Endothelial cell of umbilical vein (primary cell): ENCODE measurements around the gene DNAJC21. TPM values are rescaled to one million over a fixed set of nuclear protein-coding genes. Genes with fewer than 3 reads are reported as not detected.

Source experiments
- BruUV-seq: library from RNA; stranded (reverse); fragments of 400-500 nt; replicated peaks from 2 replicates; lab custom pipeline; 2021; lab: Mats Ljungman, UMichigan
- CTCF ChIA-PET: fragments of 300-600, 350-600 bp; sonication (Branson Sonifier 250); formaldehyde crosslinking; loops from one replicate; lab custom pipeline; 2021; ENCODE audit warnings: antibody characterized with exemption, inconsistent platforms; lab: Charles Lee
- POLR2A ChIA-PET: fragments of 300-600, 350-600 bp; sonication (Branson Sonifier 250); formaldehyde crosslinking; loops from one replicate; lab custom pipeline; 2021; ENCODE audit warnings: antibody characterized with exemption, inconsistent platforms; lab: Charles Lee
- DNase-seq: peaks from one replicate; pipeline ENCODE4 v3.0.0-alpha.2; 2011; ENCODE audit warnings: low read depth, low spot score
- FAIRE-seq: peaks from 2 replicates; lab custom pipeline; 2011; peaks lifted over from hg19 to GRCh38; lab: Jason Lieb, UNC
- H2AFZ ChIP-seq: 2 replicates; pipeline ENCODE4 v1.6.0; 2012; ENCODE audit warnings: low read depth, low read length, control low read depth, inconsistent platforms
- H3K27ac ChIP-seq: 2 replicates; pipeline ENCODE4 v1.5.1; 2011; ENCODE audit warnings: low read depth, mild to moderate bottlenecking, control low read depth, low read length, moderate library complexity; ENCODE audit not compliant: insufficient read depth
- H3K27me3 ChIP-seq, 2 experiments: 2 replicates each; pipeline versions ENCODE4 v1.6.0 to v1.6.1; 2011; ENCODE audit warnings: low read length in 2 of 2, mixed read lengths in 1 of 2; ENCODE audit not compliant: control insufficient read depth in 2 of 2, insufficient read depth in 2 of 2
- H3K36me3 ChIP-seq, 2 experiments: 2 replicates in 1 of 2; 3 replicates in 1 of 2; pipeline ENCODE4 v1.5.1; 2011; ENCODE audit warnings: low read length in 2 of 2, mild to moderate bottlenecking in 1 of 2, moderate library complexity in 1 of 2; ENCODE audit not compliant: control insufficient read depth in 2 of 2, insufficient read depth in 2 of 2; ENCODE audit errors: extremely low read depth in 1 of 2
- H3K4me1 ChIP-seq: 3 replicates; pipeline ENCODE4 v1.5.1; 2011; ENCODE audit warnings: mild to moderate bottlenecking, low read length; ENCODE audit not compliant: control insufficient read depth, insufficient read depth; ENCODE audit errors: extremely low read depth
- H3K4me2 ChIP-seq: 2 replicates; pipeline ENCODE4 v1.6.1; 2011; ENCODE audit warnings: low read length, control low read depth, mixed read lengths; ENCODE audit not compliant: insufficient read depth
- H3K4me3 ChIP-seq, 3 experiments: fragments of 200-600 bp in 1 of 3; sonication (generic), shearing (Covaris generic) in 1 of 3; replicated peaks in 1 of 3; 2 replicates each; pipeline ENCODE4 v1.5.1; 2011 to 2016; ENCODE audit warnings: control low read depth in 3 of 3, low read length in 3 of 3, mild to moderate bottlenecking in 2 of 3, inconsistent platforms in 1 of 3, low read depth in 1 of 3, moderate library complexity in 1 of 3; ENCODE audit not compliant: insufficient read depth in 1 of 3
- H3K79me2 ChIP-seq: 2 replicates; pipeline ENCODE4 v1.6.0; 2012; ENCODE audit warnings: low read length, inconsistent platforms; ENCODE audit not compliant: control insufficient read depth, insufficient read depth
- H3K9ac ChIP-seq: replicated peaks from 2 replicates; pipeline ENCODE3; 2011; ENCODE audit warnings: low read length, control low read depth; ENCODE audit not compliant: insufficient read depth; ENCODE audit errors: extremely low read depth
- H3K9me1 ChIP-seq: replicated peaks from 3 replicates; pipeline ENCODE4 v1.6.0; 2011; ENCODE audit warnings: mild to moderate bottlenecking, low read length; ENCODE audit not compliant: control insufficient read depth, insufficient read depth; ENCODE audit errors: extremely low read depth
- H3K9me3 ChIP-seq: replicated peaks from 2 replicates; pipeline ENCODE4 v1.5.1; 2012; ENCODE audit warnings: low read length, inconsistent platforms; ENCODE audit not compliant: control insufficient read depth, insufficient read depth
- H4K20me1 ChIP-seq: replicated peaks from 2 replicates; pipeline ENCODE3; 2011; ENCODE audit warnings: mild to moderate bottlenecking, low read length; ENCODE audit not compliant: control insufficient read depth, insufficient read depth; ENCODE audit errors: extremely low read depth
- EZH2 ChIP-seq: IDR thresholded peaks from 2 replicates; pipeline ENCODE4 v1.6.1; 2012; ENCODE audit warnings: borderline replicate concordance, low read depth, mild to moderate bottlenecking, moderate library complexity, low read length, inconsistent platforms; ENCODE audit not compliant: severe bottlenecking
- FOS ChIP-seq: IDR thresholded peaks from 2 replicates; pipeline ENCODE4 v1.6.1; 2011; ENCODE audit warnings: mild to moderate bottlenecking, low read length, moderate library complexity, borderline replicate concordance; ENCODE audit not compliant: insufficient read depth
- GATA2 ChIP-seq: IDR thresholded peaks from 2 replicates; pipeline ENCODE4 v1.7.0; 2011; ENCODE audit warnings: low read depth, mild to moderate bottlenecking, moderate library complexity, mixed read lengths, low read length; ENCODE audit not compliant: insufficient read length, insufficient read depth
- JUN ChIP-seq: IDR thresholded peaks from 2 replicates; pipeline ENCODE4 v1.6.1; 2011; ENCODE audit warnings: borderline replicate concordance, low read depth; ENCODE audit not compliant: insufficient read length, insufficient read depth
- MYC ChIP-seq: IDR thresholded peaks from one replicate; pipeline ENCODE4 v1.6.1; 2011; ENCODE audit warnings: mild to moderate bottlenecking, low read depth, low read length
- POLR2A ChIP-seq: IDR thresholded peaks from 2 replicates; pipeline ENCODE4 v1.6.1; 2012; ENCODE audit warnings: low read depth, mild to moderate bottlenecking, control low read depth, low read length
- POLR2AphosphoS5 ChIP-seq: IDR thresholded peaks from 2 replicates; pipeline ENCODE4 v1.6.1; 2012; ENCODE audit warnings: low read depth, mild to moderate bottlenecking, control low read depth, low read length, moderate library complexity; ENCODE audit not compliant: insufficient read depth
- dilution Hi-C: fragments of 300-500 bp; cut with MboI; formaldehyde crosslinking; loops from one replicate; pipeline ENCODE4 v1.15.0; 2019; ENCODE audit warnings: low sequenced_read_pairs; ENCODE audit not compliant: extremely low pct_ligation_motif_present
- intact Hi-C: fragments of 100-400 bp; cut with micrococcal nuclease; formaldehyde crosslinking; loops from one replicate; pipeline ENCODE4 v1.10.0; 2022
- polyA plus RNA-seq, 4 experiments: library from polyadenylated mRNA; depleted of rRNA in 3 of 4; stranded (reverse) in 3 of 4; unstranded in 1 of 4; fragments of >200 nt; gene quantifications; 2 replicates each; pipeline versions ENCODE4 v1.2.1 to v1.2.3, GENCODE V29; 2011 to 2012; ENCODE audit warnings: missing spikeins in 1 of 4
- total RNA-seq: library from RNA; stranded (reverse); gene quantifications from 2 replicates; pipeline ENCODE4 v1.2.3, GENCODE V29; 2021
- TF ChIP-seq, protein P1 (sequence below): IDR thresholded peaks from 2 replicates; pipeline ENCODE4 v1.6.1; 2011; ENCODE audit not compliant: insufficient read depth, insufficient read length
- TF ChIP-seq, protein P2 (sequence below), 2 donors: IDR thresholded peaks; 1 replicate in 1 of 2; 2 replicates in 1 of 2; pipeline ENCODE4 v1.5.1; 2011; ENCODE audit warnings: low read length in 2 of 2, mild to moderate bottlenecking in 2 of 2, moderate library complexity in 2 of 2, control low read depth in 1 of 2, inconsistent platforms in 1 of 2, low read depth in 1 of 2; ENCODE audit not compliant: insufficient read depth in 1 of 2; ENCODE audit errors: extremely low read depth in 1 of 2

The DNAJC21 gene
- total and polyA plus RNA-seq, 2 donors (not counting 3 experiments of a cell fraction or from before 2014, with no cell fraction given) = 5.3 to 39.4 TPM

DNA sequence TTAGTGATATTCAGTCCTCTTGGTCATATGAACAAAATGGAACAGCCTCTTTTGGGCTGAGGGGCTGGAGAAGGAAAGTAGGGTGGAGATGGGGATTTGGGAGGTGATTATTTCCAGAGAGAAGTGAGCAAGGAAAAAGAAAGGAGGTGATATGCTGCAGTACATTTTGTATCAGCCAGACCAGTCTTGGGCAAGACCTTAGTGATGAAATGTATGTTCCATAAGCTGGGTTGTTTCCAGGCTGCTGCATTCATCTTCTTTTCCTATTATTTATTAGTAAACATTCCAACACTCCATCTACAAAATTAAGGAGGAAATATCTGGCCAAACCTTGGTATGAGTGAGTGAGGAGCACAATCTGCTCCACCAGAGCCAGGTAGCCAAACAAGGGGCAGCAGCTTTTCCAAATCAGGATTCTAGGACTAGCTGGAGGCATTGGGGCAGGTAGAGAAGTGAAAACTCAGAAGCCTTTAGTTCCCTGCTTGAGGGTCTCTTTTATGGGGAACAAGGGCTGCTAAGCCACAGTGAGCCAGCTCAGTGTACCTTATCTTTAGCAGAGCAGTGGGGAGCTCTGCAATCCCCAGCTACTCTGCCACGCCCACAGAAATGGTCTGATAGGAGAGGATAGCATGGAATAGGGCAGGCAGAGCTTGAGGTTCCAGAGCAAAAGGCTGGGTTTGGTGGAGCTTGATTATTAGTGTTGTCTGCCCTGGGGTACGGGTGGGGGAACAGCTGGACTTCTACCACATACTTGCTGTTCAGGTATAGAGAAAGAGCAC, 33.5 kb upstream of the DNAJC21 start:
- DNase-seq (no peak), FAIRE-seq (no peak)
- Histone ChIP-seq H3K4me3 (no peak overlapping the region), H3K9me1 (no peaks in the 10 kb centered on the region), H3K79me2 (no peaks in the 10 kb centered on the region), H2AFZ (no peak overlapping the region), H4K20me1 (no peaks in the 10 kb centered on the region), H3K4me1 (no peaks in the 10 kb centered on the region), H3K9ac (no peak overlapping the region), H3K27ac (no peak overlapping the region), H3K36me3 (no peaks in the 10 kb centered on the region), H3K9me3 (no peaks in the 10 kb centered on the region), H3K27me3 (peaks cover 0 to 2% of the 10 kb centered on the region in 2 experiments), H3K4me2 (no peak overlapping the region)
- no peak for TF ChIP-seq POLR2AphosphoS5
- dilution Hi-C loops = no loop called here
- intact Hi-C loops = no loop called here
- no TSS peak for BruUV-seq
- ChIA-PET POLR2A (no interaction called here), CTCF (interaction anchor here (1.0 to 7.2 kb wide), 8 partner anchors 13 to 426 kb away, joined by 3 to 84 read pairs (median 4); partner anchors contain the start of genes BRIX1 and RAD1)

DNA sequence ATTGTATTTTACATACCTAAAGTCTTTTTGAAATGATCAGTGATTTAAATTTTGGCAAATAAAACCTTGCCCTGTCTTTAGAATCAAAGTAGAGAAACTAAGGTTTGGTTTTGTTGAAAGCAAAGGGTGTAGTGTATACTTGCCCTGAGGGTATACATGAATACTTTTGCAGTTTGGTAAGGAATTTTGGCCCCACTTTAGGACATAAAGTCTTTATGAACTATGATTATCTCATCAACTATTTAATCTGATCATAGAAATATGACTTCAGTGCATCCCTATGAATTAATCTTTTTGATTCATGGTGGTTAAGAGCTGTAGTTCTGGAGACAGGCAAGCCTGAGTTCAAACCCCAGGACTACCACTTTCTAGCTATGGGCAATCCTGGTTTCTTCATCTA, 31.7 kb upstream of the DNAJC21 start:
- POLR2A ChIA-PET = no interaction called here
- BruUV-seq = no TSS peak
- no peaks in the 10 kb centered on the region for H3K79me2 ChIP-seq
- no peaks in the 10 kb centered on the region for H4K20me1 ChIP-seq
- H3K4me2 ChIP-seq = no peak overlapping the region
- no peaks in the 10 kb centered on the region for H3K4me1 ChIP-seq
- no peaks in the 10 kb centered on the region for H3K9me3 ChIP-seq
- DNase-seq = no peak
- no peak overlapping the region for H2AFZ ChIP-seq
- H3K27me3 ChIP-seq = peaks cover 0 to under 1% of the 10 kb centered on the region in 2 experiments
- CTCF ChIA-PET = interaction anchor here (0.8 to 7.2 kb wide), 21 partner anchors 9 to 429 kb away, joined by 3 to 84 read pairs (median 5); partner anchors contain the start of genes BRIX1, DNAJC21, RAD1 and TTC23L
- no peak overlapping the region for H3K4me3 ChIP-seq
- no peak for FAIRE-seq
- H3K36me3 ChIP-seq = no peaks in the 10 kb centered on the region
- dilution Hi-C loops = no loop called here
- no peak overlapping the region for H3K9ac ChIP-seq
- no peaks in the 10 kb centered on the region for H3K9me1 ChIP-seq
- intact Hi-C loops = loop anchor here (1.0 to 2.0 kb wide), 5 partner anchors 58 to 423 kb away; partner anchors contain the start of genes RAI14 and TTC23L
- H3K27ac ChIP-seq = no peak overlapping the region
- TF ChIP-seq, protein P1, sequence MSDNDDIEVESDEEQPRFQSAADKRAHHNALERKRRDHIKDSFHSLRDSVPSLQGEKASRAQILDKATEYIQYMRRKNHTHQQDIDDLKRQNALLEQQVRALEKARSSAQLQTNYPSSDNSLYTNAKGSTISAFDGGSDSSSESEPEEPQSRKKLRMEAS = no peak
- no peak for TF ChIP-seq POLR2AphosphoS5
- no peak for TF ChIP-seq JUN
- no peak for TF ChIP-seq POLR2A
- no peak for TF ChIP-seq GATA2
- TF ChIP-seq FOS = no peak
- no peak for TF ChIP-seq EZH2
- TF ChIP-seq, protein P2, sequence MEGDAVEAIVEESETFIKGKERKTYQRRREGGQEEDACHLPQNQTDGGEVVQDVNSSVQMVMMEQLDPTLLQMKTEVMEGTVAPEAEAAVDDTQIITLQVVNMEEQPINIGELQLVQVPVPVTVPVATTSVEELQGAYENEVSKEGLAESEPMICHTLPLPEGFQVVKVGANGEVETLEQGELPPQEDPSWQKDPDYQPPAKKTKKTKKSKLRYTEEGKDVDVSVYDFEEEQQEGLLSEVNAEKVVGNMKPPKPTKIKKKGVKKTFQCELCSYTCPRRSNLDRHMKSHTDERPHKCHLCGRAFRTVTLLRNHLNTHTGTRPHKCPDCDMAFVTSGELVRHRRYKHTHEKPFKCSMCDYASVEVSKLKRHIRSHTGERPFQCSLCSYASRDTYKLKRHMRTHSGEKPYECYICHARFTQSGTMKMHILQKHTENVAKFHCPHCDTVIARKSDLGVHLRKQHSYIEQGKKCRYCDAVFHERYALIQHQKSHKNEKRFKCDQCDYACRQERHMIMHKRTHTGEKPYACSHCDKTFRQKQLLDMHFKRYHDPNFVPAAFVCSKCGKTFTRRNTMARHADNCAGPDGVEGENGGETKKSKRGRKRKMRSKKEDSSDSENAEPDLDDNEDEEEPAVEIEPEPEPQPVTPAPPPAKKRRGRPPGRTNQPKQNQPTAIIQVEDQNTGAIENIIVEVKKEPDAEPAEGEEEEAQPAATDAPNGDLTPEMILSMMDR (IDR thresholded peaks at IDR 0.05; ENCODE audit: extremely low read depth in 1 of 2, insufficient read depth in 1 of 2, low read depth in 1 of 2, low read length in 2 of 2) = no peak
- TF ChIP-seq MYC = no peak
